ENCODE results near the gene ZFP36L1. TPM values are rescaled to one million over a fixed set of nuclear protein-coding genes. Genes with fewer than 3 reads are reported as not detected.
A peak's percentile ranks its signal among the peaks of the same experiment; 100 is the strongest.

ZFP36L1 gene
- total RNA-seq, 1 donor = 24.2 TPM

DNA sequence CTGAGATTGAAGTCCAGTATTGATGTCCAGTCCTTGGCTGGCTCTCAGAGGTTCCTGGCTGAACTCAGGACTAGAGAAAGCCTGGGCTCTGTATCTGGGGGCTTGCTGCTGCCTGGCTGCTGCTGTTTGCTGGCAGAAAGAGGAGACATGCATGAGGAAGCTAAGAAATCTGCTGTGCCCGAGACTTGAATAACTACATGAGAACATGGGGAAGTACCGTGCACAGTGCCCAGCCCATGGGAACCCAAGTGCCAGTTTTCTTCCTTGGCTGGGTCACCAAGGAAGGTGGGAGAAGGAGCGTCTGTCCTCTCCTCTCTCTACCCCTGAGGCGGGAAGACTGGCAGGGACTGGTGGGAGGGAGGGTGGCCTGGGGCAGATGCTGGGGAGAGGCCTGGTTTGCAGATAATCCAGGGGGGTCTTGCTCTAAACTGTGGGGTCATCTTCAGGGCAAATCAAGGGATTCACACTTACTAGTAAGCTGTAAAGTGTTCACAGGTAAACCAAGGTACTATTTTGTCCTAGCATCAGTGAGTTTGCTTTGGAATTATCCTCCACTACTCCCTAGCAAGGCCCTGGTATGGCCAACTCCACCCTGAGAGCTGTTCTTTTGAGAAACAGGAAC, 13.8 kb upstream of the ZFP36L1 start:
- H3K4me3 ChIP-seq (ENCODE audit: low read depth, low read length) = no peak overlapping the region
- no peak for DNase-seq (ENCODE audit: low read depth)
- TF ChIP-seq, protein P1, sequence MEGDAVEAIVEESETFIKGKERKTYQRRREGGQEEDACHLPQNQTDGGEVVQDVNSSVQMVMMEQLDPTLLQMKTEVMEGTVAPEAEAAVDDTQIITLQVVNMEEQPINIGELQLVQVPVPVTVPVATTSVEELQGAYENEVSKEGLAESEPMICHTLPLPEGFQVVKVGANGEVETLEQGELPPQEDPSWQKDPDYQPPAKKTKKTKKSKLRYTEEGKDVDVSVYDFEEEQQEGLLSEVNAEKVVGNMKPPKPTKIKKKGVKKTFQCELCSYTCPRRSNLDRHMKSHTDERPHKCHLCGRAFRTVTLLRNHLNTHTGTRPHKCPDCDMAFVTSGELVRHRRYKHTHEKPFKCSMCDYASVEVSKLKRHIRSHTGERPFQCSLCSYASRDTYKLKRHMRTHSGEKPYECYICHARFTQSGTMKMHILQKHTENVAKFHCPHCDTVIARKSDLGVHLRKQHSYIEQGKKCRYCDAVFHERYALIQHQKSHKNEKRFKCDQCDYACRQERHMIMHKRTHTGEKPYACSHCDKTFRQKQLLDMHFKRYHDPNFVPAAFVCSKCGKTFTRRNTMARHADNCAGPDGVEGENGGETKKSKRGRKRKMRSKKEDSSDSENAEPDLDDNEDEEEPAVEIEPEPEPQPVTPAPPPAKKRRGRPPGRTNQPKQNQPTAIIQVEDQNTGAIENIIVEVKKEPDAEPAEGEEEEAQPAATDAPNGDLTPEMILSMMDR (IDR thresholded peaks at IDR 0.05; ENCODE audit: insufficient read depth, low read depth, low read length) = no peak

DNA sequence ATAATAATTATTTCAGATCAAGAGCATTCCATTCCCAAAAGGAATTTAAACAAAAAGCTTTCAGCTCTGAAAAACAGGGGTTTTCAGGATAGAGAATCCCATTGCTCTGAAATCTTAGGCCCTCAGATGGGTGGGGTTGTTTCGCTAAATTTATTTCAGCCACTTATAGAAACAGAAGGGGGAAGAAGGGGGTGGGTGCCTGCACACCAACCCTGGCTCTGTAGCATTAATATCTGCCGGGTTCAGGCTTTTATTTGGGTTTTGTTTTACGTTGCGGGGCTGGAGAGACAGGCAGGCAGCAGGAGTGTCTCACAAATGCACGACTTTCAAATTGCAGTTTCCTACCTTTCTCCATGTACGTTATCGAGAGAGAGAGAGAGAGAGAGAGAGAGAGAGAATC, 12.5 kb upstream of the ZFP36L1 start:
- TF ChIP-seq, protein P1 (IDR thresholded peaks at IDR 0.05; ENCODE audit: insufficient read depth, low read depth, low read length) = no peak
- no peak overlapping the region for H3K4me3 ChIP-seq (ENCODE audit: low read depth, low read length)
- no peak for DNase-seq (ENCODE audit: low read depth)

DNA sequence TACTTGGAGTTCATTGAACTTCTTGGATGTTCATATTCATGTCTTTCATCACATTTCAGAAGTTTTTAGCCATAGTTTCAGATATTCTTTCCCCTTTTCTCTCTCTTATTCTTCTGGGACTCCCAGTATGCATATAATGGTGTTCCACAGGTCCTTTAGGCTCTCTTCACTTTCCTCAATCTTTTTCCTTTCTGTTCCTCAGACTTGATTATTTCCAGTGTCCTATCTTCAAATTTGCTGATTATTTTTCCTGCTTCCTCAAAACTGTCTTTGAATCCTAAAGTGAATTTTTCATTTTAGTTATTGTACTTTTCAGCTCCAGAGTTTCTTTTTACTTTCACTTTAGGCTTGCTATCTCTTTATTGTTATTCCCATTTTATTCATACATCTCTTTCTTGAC, 8.8 kb upstream of the ZFP36L1 start:
- H3K4me3 ChIP-seq (ENCODE audit: low read depth, low read length) = no peak overlapping the region
- TF ChIP-seq, protein P1 (IDR thresholded peaks at IDR 0.05; ENCODE audit: insufficient read depth, low read depth, low read length) = no peak
- DNase-seq (ENCODE audit: low read depth) = no peak

DNA sequence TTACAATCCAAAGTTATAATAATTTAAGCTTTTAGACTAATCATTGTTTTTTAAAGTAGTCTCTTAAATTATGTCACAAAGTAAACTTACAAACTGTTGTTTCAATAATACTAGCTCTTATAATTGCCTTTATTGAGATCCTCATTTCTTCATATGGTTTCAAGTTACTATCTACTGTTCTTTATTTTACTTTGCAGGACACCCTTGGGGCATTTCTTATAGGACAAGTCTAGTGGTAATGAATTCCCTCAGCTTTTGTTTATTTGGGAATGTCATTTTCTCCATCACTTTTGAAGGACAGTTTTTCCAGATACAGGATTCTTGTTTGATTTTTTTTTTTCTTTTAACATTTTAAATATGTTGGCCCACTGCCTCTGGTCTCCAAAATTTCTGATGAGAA, 8.1 kb upstream of the ZFP36L1 start:
- TF ChIP-seq, protein P1 (IDR thresholded peaks at IDR 0.05; ENCODE audit: insufficient read depth, low read depth, low read length) = no peak
- no peak overlapping the region for H3K4me3 ChIP-seq (ENCODE audit: low read depth, low read length)
- no peak for DNase-seq (ENCODE audit: low read depth)

DNA sequence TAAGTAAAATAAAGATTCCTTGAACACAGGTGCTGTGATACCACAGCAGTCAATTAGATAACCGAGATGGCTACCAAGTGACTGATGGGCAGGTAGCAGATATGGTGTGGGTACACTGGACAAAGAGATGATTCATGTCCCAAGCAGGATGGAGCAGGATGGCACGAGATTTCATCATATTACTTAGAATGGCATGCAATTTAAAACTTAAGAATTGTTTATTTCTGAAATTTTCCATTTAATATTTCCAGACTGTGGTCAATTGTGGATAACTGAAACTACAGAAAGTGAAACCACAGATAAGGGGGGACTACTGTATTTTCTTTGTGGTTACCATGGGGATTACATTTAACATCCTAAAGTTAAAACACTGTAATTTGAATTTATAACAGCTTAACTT, 7.5 kb upstream of the ZFP36L1 start:
- TF ChIP-seq, protein P1 (IDR thresholded peaks at IDR 0.05; ENCODE audit: insufficient read depth, low read depth, low read length) = no peak
- DNase-seq (ENCODE audit: low read depth) = peak; percentile 73
- no peak overlapping the region for H3K4me3 ChIP-seq (ENCODE audit: low read depth, low read length)

DNA sequence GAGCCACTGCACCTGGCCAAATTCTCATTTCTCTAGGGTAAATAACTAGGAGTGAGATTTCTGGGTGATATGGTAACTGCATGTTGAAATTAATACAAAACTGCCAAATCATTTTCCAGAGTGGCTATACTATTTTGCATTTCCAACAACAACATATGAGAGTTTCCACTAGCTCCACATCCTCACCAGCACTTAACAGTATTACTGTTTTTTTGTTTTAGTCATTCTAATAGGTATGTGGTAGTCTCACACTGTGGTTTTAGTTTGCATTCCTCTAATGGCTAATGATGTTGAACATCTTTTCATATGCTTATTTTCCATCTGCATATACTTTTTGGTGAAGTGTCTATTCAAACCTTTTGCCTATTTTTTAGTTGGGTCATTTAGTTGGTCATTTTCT, 5.8 kb upstream of the ZFP36L1 start:
- DNase-seq (ENCODE audit: low read depth) = no peak
- TF ChIP-seq, protein P1 (IDR thresholded peaks at IDR 0.05; ENCODE audit: insufficient read depth, low read depth, low read length) = no peak
- H3K4me3 ChIP-seq (ENCODE audit: low read depth, low read length) = no peak overlapping the region

DNA sequence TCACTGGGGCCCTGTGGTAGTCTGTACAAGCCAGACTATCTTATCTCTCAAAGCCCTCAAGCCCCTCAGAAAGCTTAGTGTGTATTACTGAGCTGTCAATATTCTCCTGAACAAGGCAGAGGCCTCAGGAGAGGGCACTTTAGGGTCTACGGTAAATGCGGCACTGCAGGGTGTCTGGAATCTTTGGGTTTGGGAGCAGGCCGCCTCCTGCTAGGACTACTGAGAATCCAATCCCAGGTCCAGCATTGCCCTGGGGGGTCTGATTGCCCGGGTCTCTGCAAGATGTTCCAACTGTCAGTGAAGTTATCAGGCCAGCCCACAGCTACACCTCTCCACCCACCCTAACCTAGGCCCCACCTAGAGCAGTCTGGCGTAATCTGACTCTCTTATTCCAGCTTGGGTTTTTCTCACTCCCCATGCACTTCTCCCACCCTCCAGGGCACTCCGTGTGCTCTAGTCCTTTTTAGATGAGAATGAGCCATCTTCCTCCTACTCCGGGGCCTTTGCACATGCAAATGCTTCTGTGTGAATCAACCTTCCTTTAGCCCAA, 4.3 kb upstream of the ZFP36L1 start:
- H3K4me3 ChIP-seq (ENCODE audit: low read depth, low read length) = no peak overlapping the region
- TF ChIP-seq, protein P1 (IDR thresholded peaks at IDR 0.05; ENCODE audit: insufficient read depth, low read depth, low read length) = no peak
- no peak for DNase-seq (ENCODE audit: low read depth)
